Mammary epithelial cell (primary cell): ENCODE measurements around the gene SLC50A1.

Source experiments
- CTCF ChIP-seq, 2 donors: IDR thresholded peaks in 1 of 2; conservative IDR thresholded peaks in 1 of 2; 2 replicates each; pipeline ENCODE4 v1.5.1; 2011 to 2012; ENCODE audit warnings: inconsistent platforms in 2 of 2, low read length in 2 of 2, mild to moderate bottlenecking in 2 of 2, control low read depth in 1 of 2, low read depth in 1 of 2; ENCODE audit not compliant: insufficient read depth in 1 of 2; ENCODE audit errors: extremely low read depth in 1 of 2
- EZH2 ChIP-seq: IDR thresholded peaks from 2 replicates; pipeline ENCODE4 v1.6.1; 2012; ENCODE audit warnings: low read length, inconsistent platforms, borderline replicate concordance

GRCh38 chr1:155137154-155137949 lies 1.7 kb downstream of the SLC50A1 start:
- TF ChIP-seq CTCF (conservative IDR thresholded peaks at IDR 0.05 in 1 of 2, IDR thresholded peaks at IDR 0.05 in 1 of 2; ENCODE audit: extremely low read depth in 1 of 2, insufficient read depth in 1 of 2, low read depth in 1 of 2, low read length in 2 of 2) (no peak), EZH2 (no peak)
